Measurements from ENCODE around the gene MMS19. TPM values are rescaled to one million over a fixed set of nuclear protein-coding genes. Genes with fewer than 3 reads are reported as not detected.
"Not testable (repeated sequence)": the region's sequence is repeated elsewhere in the genome, so short reads cannot be mapped to it uniquely, and the experiment has no call there.

MMS19 gene
- total RNA-seq, 6 donors from 2014 or later = 62.5 to 148 (median 77.0) TPM

DNA sequence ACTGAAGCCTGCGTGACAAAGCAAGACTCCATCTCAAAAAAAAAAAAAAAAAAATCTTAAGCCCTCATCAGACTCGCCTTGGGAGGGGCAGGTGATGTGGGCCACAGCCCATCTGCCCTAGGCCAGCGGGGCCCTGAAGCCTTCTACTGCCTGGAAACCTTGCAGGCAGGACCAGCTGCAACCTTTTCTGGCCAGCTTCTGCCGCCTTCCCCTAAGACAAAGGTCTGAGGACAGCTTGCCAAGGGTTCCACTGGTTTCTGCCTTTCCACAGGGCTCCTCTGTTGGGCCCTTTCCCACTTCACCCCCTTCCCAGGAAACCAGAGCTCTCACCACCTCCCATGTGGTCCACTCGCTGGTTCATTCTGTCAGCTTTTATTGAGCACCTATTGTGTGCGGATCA is 35.7 kb upstream of the MMS19 start:
- no peaks in the 10 kb centered on the region for H3K36me3 ChIP-seq
- H3K27ac ChIP-seq = no peak overlapping the region
- H3K27me3 ChIP-seq = no peaks in the 10 kb centered on the region
- TF ChIP-seq EP300 (IDR thresholded peaks at IDR 0.05) (no peak), POLR2AphosphoS5 (IDR thresholded peaks at IDR 0.05) (no peak), POLR2A (IDR thresholded peaks at IDR 0.05) (no peak)
- TF ChIP-seq, protein P1, sequence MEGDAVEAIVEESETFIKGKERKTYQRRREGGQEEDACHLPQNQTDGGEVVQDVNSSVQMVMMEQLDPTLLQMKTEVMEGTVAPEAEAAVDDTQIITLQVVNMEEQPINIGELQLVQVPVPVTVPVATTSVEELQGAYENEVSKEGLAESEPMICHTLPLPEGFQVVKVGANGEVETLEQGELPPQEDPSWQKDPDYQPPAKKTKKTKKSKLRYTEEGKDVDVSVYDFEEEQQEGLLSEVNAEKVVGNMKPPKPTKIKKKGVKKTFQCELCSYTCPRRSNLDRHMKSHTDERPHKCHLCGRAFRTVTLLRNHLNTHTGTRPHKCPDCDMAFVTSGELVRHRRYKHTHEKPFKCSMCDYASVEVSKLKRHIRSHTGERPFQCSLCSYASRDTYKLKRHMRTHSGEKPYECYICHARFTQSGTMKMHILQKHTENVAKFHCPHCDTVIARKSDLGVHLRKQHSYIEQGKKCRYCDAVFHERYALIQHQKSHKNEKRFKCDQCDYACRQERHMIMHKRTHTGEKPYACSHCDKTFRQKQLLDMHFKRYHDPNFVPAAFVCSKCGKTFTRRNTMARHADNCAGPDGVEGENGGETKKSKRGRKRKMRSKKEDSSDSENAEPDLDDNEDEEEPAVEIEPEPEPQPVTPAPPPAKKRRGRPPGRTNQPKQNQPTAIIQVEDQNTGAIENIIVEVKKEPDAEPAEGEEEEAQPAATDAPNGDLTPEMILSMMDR (IDR thresholded peaks at IDR 0.05) = no peak
- WGBS, 2 donors = 82 to 93% methylated on average over 6 of the region's 6 CpGs
- H3K4me1 ChIP-seq = peaks cover 0 to 4% (median 0%) of the 10 kb centered on the region in 4 donors
- no peak for DNase-seq
- no peaks in the 10 kb centered on the region for H3K9me3 ChIP-seq
- no peak overlapping the region for H3K4me3 ChIP-seq
- ATAC-seq (ENCODE audit: low FRiP score in 2 of 2) = no peak

DNA sequence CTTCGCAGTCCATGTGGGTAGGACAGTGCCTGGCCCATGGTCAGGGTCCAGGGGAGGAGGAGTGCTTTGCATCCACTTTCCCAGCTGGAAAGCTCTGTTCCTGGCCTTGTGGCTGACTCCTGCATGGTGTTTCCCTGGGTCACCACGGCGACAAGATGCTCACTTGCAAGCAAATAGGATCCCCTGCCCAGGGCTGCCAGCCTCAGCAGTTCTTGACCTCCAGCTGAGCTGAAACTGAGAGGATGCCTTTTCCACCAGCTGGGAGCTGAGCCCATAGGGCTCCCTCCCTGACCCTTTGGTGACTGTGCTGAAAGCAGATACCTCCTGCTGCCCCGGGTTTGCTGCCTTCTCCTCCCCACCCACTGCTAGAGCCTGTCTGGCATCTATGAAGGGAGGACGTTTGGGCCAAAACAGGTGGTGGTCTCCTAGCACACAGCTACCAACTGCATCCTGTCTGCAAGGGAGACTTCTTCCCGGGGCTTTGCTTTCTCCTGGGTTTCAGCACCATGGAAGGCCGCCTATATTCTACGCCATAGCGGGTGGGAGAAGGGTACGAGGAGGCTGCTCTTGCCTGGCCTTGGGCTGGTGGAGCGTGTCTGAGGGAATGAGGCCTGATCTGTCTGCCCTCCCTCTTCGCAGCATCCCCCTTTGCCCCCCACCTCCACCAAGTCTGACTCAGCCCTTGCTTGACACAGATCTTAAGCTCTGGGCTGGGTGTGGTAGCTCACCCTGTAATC is 34.9 kb upstream of the MMS19 start:
- ATAC-seq (ENCODE audit: low FRiP score in 2 of 2) = peak; percentile 14 to 46
- 90 to 96% methylated on average over 4 to 11 of the region's 12 CpGs for WGBS, 2 donors
- Histone ChIP-seq H3K4me1 (no peaks in the 10 kb centered on the region), H3K36me3 (no peaks in the 10 kb centered on the region), H3K4me3 (no peak overlapping the region), H3K9me3 (no peaks in the 10 kb centered on the region), H3K27ac (peak overlapping the region in 1 of 4 donors; percentile 7), H3K27me3 (no peaks in the 10 kb centered on the region)
- no peak for DNase-seq
- TF ChIP-seq POLR2A (IDR thresholded peaks at IDR 0.05) = no peak
- TF ChIP-seq EP300 (IDR thresholded peaks at IDR 0.05) = no peak
- TF ChIP-seq, protein P1 (IDR thresholded peaks at IDR 0.05) = no peak
- TF ChIP-seq POLR2AphosphoS5 (IDR thresholded peaks at IDR 0.05) = no peak

DNA sequence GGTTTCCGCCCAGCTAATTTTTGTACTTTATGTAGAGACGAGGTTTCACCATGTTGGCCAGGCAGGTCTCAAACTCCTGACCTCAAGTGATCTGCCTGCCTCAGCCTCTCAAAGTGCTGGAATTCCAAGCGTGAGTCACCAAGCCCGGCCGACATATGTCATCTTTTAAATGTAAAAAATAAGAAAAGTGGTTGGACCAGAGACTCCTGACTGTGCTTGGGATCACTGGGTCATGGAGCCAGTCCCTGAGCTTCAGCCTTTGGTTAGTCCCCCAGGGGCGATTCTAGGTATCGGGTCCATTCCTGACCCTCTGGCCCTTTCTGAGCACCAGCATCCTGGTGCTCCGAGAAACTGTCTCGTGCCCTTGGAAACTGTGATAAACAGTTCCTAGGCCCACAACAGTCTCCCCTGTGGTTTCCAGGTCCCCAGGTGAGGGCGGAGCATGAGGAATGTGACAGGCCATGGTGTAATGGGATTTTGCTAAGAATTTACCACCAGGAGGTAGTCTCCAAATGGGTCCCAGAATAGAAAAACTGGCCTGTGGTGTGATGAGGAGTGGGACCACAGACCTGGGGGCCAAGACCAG is 33.3 kb upstream of the MMS19 start:
- 86 to 89% methylated on average over 10 of the region's 10 CpGs for whole genome bisulfite sequencing, 2 donors
- H3K4me1 ChIP-seq = peaks cover 0 to 4% (median 0%) of the 10 kb centered on the region in 4 donors

DNA sequence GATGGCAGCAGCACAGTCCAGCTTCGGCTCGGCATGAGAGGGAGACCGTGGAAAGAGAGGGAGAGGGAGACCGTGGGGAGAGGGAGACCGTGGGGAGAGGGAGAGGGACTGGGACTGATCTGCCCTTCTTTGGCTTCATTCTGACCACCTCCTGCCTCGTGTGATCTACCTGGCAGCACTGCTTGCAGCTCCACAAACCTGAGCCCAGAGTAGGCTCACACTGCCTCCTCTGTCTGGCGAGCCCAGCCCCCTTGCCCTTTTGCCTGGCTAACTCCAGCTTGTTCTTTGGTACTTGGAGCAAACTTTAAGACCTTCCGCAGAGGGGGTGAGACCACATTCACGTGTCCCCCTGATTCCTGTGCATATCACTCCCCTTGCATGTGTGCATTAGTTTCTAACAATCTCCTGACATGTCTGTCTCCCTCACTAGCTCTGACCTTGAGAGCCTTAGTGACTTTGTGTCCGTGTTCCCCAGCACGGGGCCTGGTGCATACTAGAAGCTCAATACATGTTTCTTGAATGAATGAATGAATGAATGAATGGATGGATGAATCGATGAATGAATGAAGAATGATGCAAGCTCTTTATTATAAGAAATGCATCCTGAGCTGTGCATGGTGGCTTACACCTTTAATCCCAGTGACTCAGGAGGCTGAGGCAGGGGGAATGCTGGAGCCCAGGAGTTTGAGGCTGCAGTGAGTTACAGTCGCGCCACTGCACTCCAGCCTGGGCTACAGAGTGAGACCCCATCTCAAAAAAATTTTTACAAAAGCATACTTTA is 31.7 kb upstream of the MMS19 start:
- Histone ChIP-seq H3K4me1 (peaks cover 0 to 15% (median 2%) of the 10 kb centered on the region in 4 donors), H3K9me3 (no peaks in the 10 kb centered on the region), H3K27ac (no peak overlapping the region), H3K36me3 (no peaks in the 10 kb centered on the region), H3K4me3 (no peak overlapping the region), H3K27me3 (no peaks in the 10 kb centered on the region)
- DNase-seq = no peak
- WGBS, 2 donors = 86 to 87% methylated on average over 11 to 13 of the region's 14 CpGs
- TF ChIP-seq POLR2A (IDR thresholded peaks at IDR 0.05) = no peak
- no peak for TF ChIP-seq POLR2AphosphoS5 (IDR thresholded peaks at IDR 0.05)
- no peak for TF ChIP-seq EP300 (IDR thresholded peaks at IDR 0.05)
- TF ChIP-seq, protein P1 (IDR thresholded peaks at IDR 0.05) = no peak
- ATAC-seq (ENCODE audit: low FRiP score in 2 of 2) = no peak

More for the DNA sequence above, 33.3 kb upstream of the MMS19 start:
- Histone ChIP-seq H3K9me3 (no peaks in the 10 kb centered on the region), H3K27me3 (no peaks in the 10 kb centered on the region), H3K4me3 (no peak overlapping the region), H3K27ac (no peak overlapping the region), H3K36me3 (no peaks in the 10 kb centered on the region)
- ATAC-seq (ENCODE audit: low FRiP score in 2 of 2) (no peak), DNase-seq (no peak)
- TF ChIP-seq POLR2AphosphoS5 (IDR thresholded peaks at IDR 0.05) = no peak
- TF ChIP-seq, protein P1 (IDR thresholded peaks at IDR 0.05) = no peak
- TF ChIP-seq EP300 (IDR thresholded peaks at IDR 0.05) = no peak
- TF ChIP-seq POLR2A (IDR thresholded peaks at IDR 0.05) = no peak

DNA sequence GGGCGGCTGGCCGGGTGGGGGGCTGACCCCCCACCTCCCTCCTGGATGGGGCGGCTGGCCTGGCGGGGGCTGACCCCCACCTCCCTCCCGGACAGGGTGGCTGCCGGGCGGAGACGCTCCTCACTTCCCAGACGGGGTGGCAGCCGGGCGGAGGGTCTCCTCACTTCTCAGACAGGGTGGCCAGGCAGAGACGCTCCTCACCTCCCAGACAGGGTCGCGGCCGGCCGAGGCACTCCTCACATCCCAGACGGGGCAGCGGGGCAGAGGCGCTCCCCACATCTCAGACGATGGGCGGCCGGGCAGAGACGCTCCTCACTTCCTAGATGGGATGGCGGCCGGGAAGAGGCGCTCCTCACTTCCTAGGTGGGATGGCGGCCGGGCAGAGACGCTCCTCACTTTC is 30.7 kb upstream of the MMS19 start:
- not testable (repeated sequence) for H3K27ac ChIP-seq; H3K9me3 ChIP-seq; ATAC-seq (ENCODE audit: low FRiP score in 2 of 2); H3K27me3 ChIP-seq; H3K36me3 ChIP-seq; H3K4me3 ChIP-seq; DNase-seq
- WGBS, 2 donors = 99% methylated on average over 16 of the region's 29 CpGs; no CpG with 5 or more reads in 1 of the 2 donors
- peaks cover 0 to 23% (median 4%) of the 10 kb centered on the region in 4 donors for H3K4me1 ChIP-seq

Data from upper lobe of left lung (tissue), 6 donors.